ENCODE data around the gene ANKRD39. TPM values are rescaled to one million over a fixed set of nuclear protein-coding genes. Genes with fewer than 3 reads are reported as not detected.

ANKRD39 gene
- total and polyA plus RNA-seq, 10 of the 15 experiments (the other 5 are each of a cell fraction or from before 2014, with no cell fraction given) = 7.4 to 36.2 (median 23.7) TPM

DNA sequence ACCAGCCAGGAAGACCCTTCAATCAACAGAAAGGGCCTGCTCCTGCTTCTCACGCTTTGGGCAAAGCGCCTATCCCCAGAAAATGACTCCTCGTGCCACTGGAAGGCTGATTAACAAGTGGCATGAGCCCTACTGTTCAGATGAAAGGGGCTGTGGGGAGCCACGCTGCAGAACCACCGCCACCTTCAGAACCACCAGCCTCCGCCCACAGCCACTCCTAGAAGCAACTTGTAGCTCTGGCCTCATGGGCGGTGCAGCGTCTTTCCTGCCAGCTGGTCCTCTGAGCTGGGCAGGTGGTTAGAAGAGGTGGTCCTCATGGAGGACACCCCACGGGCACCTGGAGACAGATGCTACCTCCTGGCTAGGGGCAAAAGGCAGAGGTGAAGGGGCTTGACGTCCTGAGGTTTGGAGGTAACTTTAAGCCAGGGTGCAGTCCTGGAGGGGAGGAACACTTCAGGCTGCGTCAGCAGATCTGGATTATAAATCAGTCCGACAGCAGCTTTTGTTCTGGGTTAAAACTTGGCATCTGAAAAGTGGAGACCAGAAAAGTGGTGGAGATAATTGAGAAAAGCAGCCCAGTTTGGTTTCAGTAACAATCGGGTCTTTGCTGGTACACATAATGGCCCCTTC, 12.9 kb upstream of the ANKRD39 start:
- peak overlapping the region; percentile 81 for H3K4me2 ChIP-seq (ENCODE audit: control insufficient read depth, insufficient read depth)
- peaks cover 38% of the 10 kb centered on the region for H3K79me2 ChIP-seq (ENCODE audit: control insufficient read depth, insufficient read depth, low read length)
- peak overlapping the region; percentile 71; the same call in 1 of the 2 replicates for H3K4me3 ChIP-seq
- H3K27me3 ChIP-seq (replicated peaks in 1 of 2; ENCODE audit: control insufficient read depth in 2 of 2, insufficient read depth in 2 of 2, low read length in 1 of 2) = no peaks in the 10 kb centered on the region; a peak in 1 of 4 replicates
- peaks cover 0 to 3% of the 10 kb centered on the region in 2 experiments; a peak in 3 of 4 replicates for H3K36me3 ChIP-seq (ENCODE audit: control insufficient read depth in 2 of 2, insufficient read depth in 2 of 2, low read length in 1 of 2)
- TSS peak; percentile 76 for BruUV-seq (replicated peaks)
- H4K20me1 ChIP-seq (ENCODE audit: control insufficient read depth, insufficient read depth) = no peaks in the 10 kb centered on the region
- peak; percentile 64 for FAIRE-seq
- DNase-seq (ENCODE audit: low read depth, low spot score) = no peak
- no peaks in the 10 kb centered on the region for H3K9me3 ChIP-seq (replicated peaks; ENCODE audit: control insufficient read depth, insufficient read depth, low read length)
- 42% methylated on average over 13 of the region's 13 CpGs for WGBS (ENCODE audit: insufficient coverage, insufficient replicate concordance, low lambda C conversion rate, missing lambda C conversion rate)
- RAD21 ChIA-PET (ENCODE audit: unreplicated experiment) = interaction anchor here (0.8 to 2.0 kb wide), 5 partner anchors 13 to 242 kb away, joined by 3 to 19 read pairs (median 3); partner anchors contain the start of genes ANKRD36 and ANKRD39
- SMC1A ChIA-PET (ENCODE audit: uncharacterized antibody, unreplicated experiment) = interaction anchor here (1.0 to 1.8 kb wide), 4 partner anchors 13 to 92 kb away, joined by 3 to 8 read pairs (median 4); partner anchors contain the start of gene ANKRD39
- CTCF ChIA-PET = interaction anchor here (0.9 to 1.6 kb wide), 3 partner anchors 12 to 280 kb away, joined by 3 to 9 read pairs (median 4); no protein-coding TSS in a partner anchor
- POLR2A ChIA-PET = interaction anchor here (0.5 to 1.3 kb wide), 5 partner anchors 13 to 339 kb away, joined by 3 to 4 read pairs (median 4); partner anchors contain the start of gene ANKRD39
- peak overlapping the region; percentile 37; the same call in 1 of the 2 replicates for H3K9ac ChIP-seq (ENCODE audit: control insufficient read depth, insufficient read depth, low read length)
- intact Hi-C loops (cut with micrococcal nuclease; ENCODE audit: unreplicated experiment) = no loop called here
- in situ Hi-C loops (cut with MboI) = no loop called here
- peak overlapping the region; percentile 28 for H2AFZ ChIP-seq (ENCODE audit: control insufficient read depth, low read depth, low read length)
- H3K4me1 ChIP-seq (ENCODE audit: control insufficient read depth, insufficient read depth, low read length) = peaks cover 43% of the 10 kb centered on the region
- peak; percentile 7 for ATAC-seq
- no peak overlapping the region for H3K27ac ChIP-seq (ENCODE audit: control insufficient read depth, insufficient read depth)
- peak; percentile 61; the same call in 1 of the 2 replicates for TF ChIP-seq SIN3A (IDR thresholded peaks at IDR 0.05; ENCODE audit: low read depth, low read length)
- no peak for TF ChIP-seq SUZ12 (IDR thresholded peaks at IDR 0.05; ENCODE audit: unreplicated experiment)
- peak; percentile 29; the same call in 1 of the 2 replicates for TF ChIP-seq POLR2AphosphoS5 (IDR thresholded peaks at IDR 0.05; ENCODE audit: low read length)
- no peak for TF ChIP-seq ZSCAN29 (IDR thresholded peaks at IDR 0.05)
- TF ChIP-seq FOXM1 (IDR thresholded peaks at IDR 0.05; ENCODE audit: low read depth, low read length) = no peak
- TF ChIP-seq PKNOX1 (IDR thresholded peaks at IDR 0.05) = peak; percentile 15; the same call in 1 of the 2 replicates
- no peak for TF ChIP-seq SMAD5 (IDR thresholded peaks at IDR 0.05; ENCODE audit: low read depth)
- TF ChIP-seq, protein P1, sequence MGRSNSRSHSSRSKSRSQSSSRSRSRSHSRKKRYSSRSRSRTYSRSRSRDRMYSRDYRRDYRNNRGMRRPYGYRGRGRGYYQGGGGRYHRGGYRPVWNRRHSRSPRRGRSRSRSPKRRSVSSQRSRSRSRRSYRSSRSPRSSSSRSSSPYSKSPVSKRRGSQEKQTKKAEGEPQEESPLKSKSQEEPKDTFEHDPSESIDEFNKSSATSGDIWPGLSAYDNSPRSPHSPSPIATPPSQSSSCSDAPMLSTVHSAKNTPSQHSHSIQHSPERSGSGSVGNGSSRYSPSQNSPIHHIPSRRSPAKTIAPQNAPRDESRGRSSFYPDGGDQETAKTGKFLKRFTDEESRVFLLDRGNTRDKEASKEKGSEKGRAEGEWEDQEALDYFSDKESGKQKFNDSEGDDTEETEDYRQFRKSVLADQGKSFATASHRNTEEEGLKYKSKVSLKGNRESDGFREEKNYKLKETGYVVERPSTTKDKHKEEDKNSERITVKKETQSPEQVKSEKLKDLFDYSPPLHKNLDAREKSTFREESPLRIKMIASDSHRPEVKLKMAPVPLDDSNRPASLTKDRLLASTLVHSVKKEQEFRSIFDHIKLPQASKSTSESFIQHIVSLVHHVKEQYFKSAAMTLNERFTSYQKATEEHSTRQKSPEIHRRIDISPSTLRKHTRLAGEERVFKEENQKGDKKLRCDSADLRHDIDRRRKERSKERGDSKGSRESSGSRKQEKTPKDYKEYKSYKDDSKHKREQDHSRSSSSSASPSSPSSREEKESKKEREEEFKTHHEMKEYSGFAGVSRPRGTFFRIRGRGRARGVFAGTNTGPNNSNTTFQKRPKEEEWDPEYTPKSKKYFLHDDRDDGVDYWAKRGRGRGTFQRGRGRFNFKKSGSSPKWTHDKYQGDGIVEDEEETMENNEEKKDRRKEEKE (IDR thresholded peaks at IDR 0.05) = no peak
- TF ChIP-seq LARP7 (IDR thresholded peaks at IDR 0.05) = 0 out of 2 replicates have a peak, but pooled peaks have one; percentile 34
- 0 out of 2 replicates have a peak, but pooled peaks have one; percentile 22 for TF ChIP-seq PAX5 (IDR thresholded peaks at IDR 0.05; ENCODE audit: borderline replicate concordance, low read depth, low read length)
- no peak for TF ChIP-seq ZZZ3 (IDR thresholded peaks at IDR 0.05; ENCODE audit: control insufficient read depth, insufficient read length, low read depth)
- TF ChIP-seq NFYA (IDR thresholded peaks at IDR 0.05; ENCODE audit: borderline replicate concordance, low read depth, low read length) = no peak
- no peak for TF ChIP-seq HDAC2 (IDR thresholded peaks at IDR 0.05)
- no peak for TF ChIP-seq RAD21 (IDR thresholded peaks at IDR 0.05; ENCODE audit: insufficient read depth, low read depth, low read length)
- no peak for TF ChIP-seq STAT1 (conservative IDR thresholded peaks at IDR 0.05)
- 0 out of 2 replicates have a peak, but pooled peaks have one; percentile 33 for TF ChIP-seq RELB (IDR thresholded peaks at IDR 0.05; ENCODE audit: low read depth)
- no peak for TF ChIP-seq TCF3 (IDR thresholded peaks at IDR 0.05; ENCODE audit: borderline replicate concordance, insufficient read depth, low read depth, low read length)
- TF ChIP-seq NRF1 (conservative IDR thresholded peaks at IDR 0.05; ENCODE audit: low read depth, low read length) = no peak

All from GM12878 (cell line).